ENCODE data around the gene HNRNPA2B1. TPM values are rescaled to one million over a fixed set of nuclear protein-coding genes. Genes with fewer than 3 reads are reported as not detected.
"Not testable (repeated sequence)": the region's sequence is repeated elsewhere in the genome, so short reads cannot be mapped to it uniquely, and the experiment has no call there.

Gene HNRNPA2B1
- total RNA-seq, 4 donors from 2014 or later, result 184 to 306 (median 234) TPM

- Histone ChIP-seq H3K9me3 (no peaks in the 10 kb centered on the region), H3K36me3 (peaks cover 0 to 48% (median under 1%) of the 10 kb centered on the region in 3 donors), H3K27ac (no peak overlapping the region), H3K4me1 (peaks cover 0 to 27% (median 0%) of the 10 kb centered on the region in 4 donors), H3K4me3 (no peak overlapping the region), H3K27me3 (no peaks in the 10 kb centered on the region)
- DNase-seq (ENCODE audit: low spot score in 2 of 2), result no peak
- TF ChIP-seq CTCF (IDR thresholded peaks at IDR 0.05) (no peak), EP300 (IDR thresholded peaks at IDR 0.05) (no peak), POLR2A (IDR thresholded peaks at IDR 0.05) (no peak)
- 93 to 94% methylated on average over 10 of the region's 10 CpGs for WGBS, 2 donors
Measured at GRCh38 chr7:26185131-26185843, 15.3 kb downstream of the HNRNPA2B1 start.

- WGBS, 2 donors, result 67 to 75% methylated on average over 4 of the region's 4 CpGs
- not testable (repeated sequence) for H3K9me3 ChIP-seq; H3K4me3 ChIP-seq; H3K27me3 ChIP-seq; DNase-seq (ENCODE audit: low spot score in 2 of 2)
- H3K4me1 ChIP-seq, result peaks cover 0 to 27% (median 0%) of the 10 kb centered on the region in 4 donors
- TF ChIP-seq EP300 (IDR thresholded peaks at IDR 0.05), result peak in 1 of 2 donors; percentile 4
- H3K36me3 ChIP-seq, result peaks cover 0 to 41% (median 0%) of the 10 kb centered on the region in 3 donors
- peak overlapping the region in 1 of 4 donors; percentile 16 for H3K27ac ChIP-seq
Measured at GRCh38 chr7:26184281-26185101, 16.1 kb downstream of the HNRNPA2B1 start.

GRCh38 chr7:26183545-26184280 is 16.8 kb downstream of the HNRNPA2B1 start:
- H3K27ac ChIP-seq, result peak overlapping the region in 2 of 4 donors; percentile 16 to 17
- WGBS, 2 donors, result 45 to 48% methylated on average over 4 of the region's 4 CpGs
- H3K4me1 ChIP-seq, result peaks cover 0 to 26% (median 0%) of the 10 kb centered on the region in 4 donors
- DNase-seq (ENCODE audit: low spot score in 2 of 2), result no peak
- no peaks in the 10 kb centered on the region for H3K9me3 ChIP-seq
- peaks cover 0 to 33% (median 0%) of the 10 kb centered on the region in 3 donors for H3K36me3 ChIP-seq
- TF ChIP-seq POLR2A (IDR thresholded peaks at IDR 0.05) (no peak), EP300 (IDR thresholded peaks at IDR 0.05) (no peak), CTCF (IDR thresholded peaks at IDR 0.05) (no peak)
- H3K27me3 ChIP-seq, result no peaks in the 10 kb centered on the region
- no peak overlapping the region for H3K4me3 ChIP-seq

- H3K27ac ChIP-seq, result no peak overlapping the region
- WGBS, 2 donors, result 82 to 86% methylated on average over 8 of the region's 8 CpGs
Measured at GRCh38 chr7:26182706-26183105, 17.8 kb downstream of the HNRNPA2B1 start.

More at GRCh38 chr7:26182706-26183105, 17.8 kb downstream of the HNRNPA2B1 start:
- no peak overlapping the region for H3K4me3 ChIP-seq
- H3K9me3 ChIP-seq, result no peaks in the 10 kb centered on the region
- H3K36me3 ChIP-seq, result peaks cover 0 to 23% (median 0%) of the 10 kb centered on the region in 3 donors
- DNase-seq (ENCODE audit: low spot score in 2 of 2), result no peak
- H3K27me3 ChIP-seq, result no peaks in the 10 kb centered on the region
- peaks cover 0 to 24% (median 0%) of the 10 kb centered on the region in 4 donors for H3K4me1 ChIP-seq
- no peak for TF ChIP-seq POLR2A (IDR thresholded peaks at IDR 0.05)
- no peak for TF ChIP-seq CTCF (IDR thresholded peaks at IDR 0.05)
- TF ChIP-seq EP300 (IDR thresholded peaks at IDR 0.05), result no peak

Measured in tibial nerve (tissue), 4 donors.